GM23248 (cell line): ENCODE data around the gene AGXT. TPM values are rescaled to one million over a fixed set of nuclear protein-coding genes. Genes with fewer than 3 reads are reported as not detected.

Experiments
- DNase-seq: peaks from one replicate; pipeline ENCODE4 v3.0.0-alpha.2; 2015
- H2AFZ ChIP-seq: fragments of 200-600 bp; sonication (generic); 2 replicates; pipeline ENCODE4 v1.6.1; 2016; ENCODE audit warnings: antibody characterized with exemption
- H3F3A ChIP-seq: fragments of 200-600 bp; sonication (generic); 2 replicates; pipeline ENCODE4 v1.6.1; 2016; ENCODE audit warnings: mild to moderate bottlenecking, antibody characterized with exemption, mixed run types; ENCODE audit not compliant: insufficient read depth
- H3K27ac ChIP-seq: fragments of 200-600 bp; sonication (generic); 2 replicates; pipeline ENCODE4 v1.5.1; 2016; ENCODE audit warnings: mild to moderate bottlenecking
- H3K27me3 ChIP-seq: fragments of 200-600 bp; sonication (generic); replicated peaks from 2 replicates; pipeline ENCODE4 v1.6.1; 2016; ENCODE audit warnings: mild to moderate bottlenecking; ENCODE audit not compliant: insufficient read depth
- H3K36me3 ChIP-seq: fragments of 200-600 bp; sonication (generic); 2 replicates; pipeline ENCODE4 v1.6.1; 2016; ENCODE audit warnings: low read depth, mild to moderate bottlenecking
- H3K4me1 ChIP-seq: fragments of 200-600 bp; sonication (generic); 2 replicates; pipeline ENCODE4 v1.6.1; 2016; ENCODE audit warnings: mild to moderate bottlenecking; ENCODE audit not compliant: insufficient read depth
- H3K4me2 ChIP-seq: fragments of 200-600 bp; sonication (generic); one replicate; pipeline ENCODE4 v1.6.1; 2016; ENCODE audit warnings: mild to moderate bottlenecking; ENCODE audit not compliant: unreplicated experiment
- H3K4me3 ChIP-seq: fragments of 200-600 bp; sonication (generic); 2 replicates; pipeline ENCODE4 v1.5.1; 2016; ENCODE audit warnings: mild to moderate bottlenecking
- H3K79me2 ChIP-seq: fragments of 200-600 bp; sonication (generic); 2 replicates; pipeline ENCODE4 v1.6.1; 2016; ENCODE audit warnings: mild to moderate bottlenecking; ENCODE audit not compliant: insufficient read depth
- H3K9ac ChIP-seq: fragments of 200-600 bp; sonication (generic); 2 replicates; pipeline ENCODE4 v1.6.1; 2016; ENCODE audit warnings: mild to moderate bottlenecking
- H3K9me2 ChIP-seq: fragments of 200-600 bp; sonication (generic); 2 replicates; pipeline ENCODE4 v1.6.1; 2016; ENCODE audit warnings: mixed run types, mild to moderate bottlenecking, moderate library complexity; ENCODE audit not compliant: insufficient read depth
- H3K9me3 ChIP-seq: fragments of 200-600 bp; sonication (generic); one replicate; pipeline ENCODE4 v1.6.1; 2017; ENCODE audit warnings: low read depth
- H4K20me1 ChIP-seq: fragments of 200-600 bp; sonication (generic); 2 replicates; pipeline ENCODE4 v1.6.0; 2016; ENCODE audit not compliant: insufficient read depth
- EZH2 ChIP-seq: fragments of 200-600 bp; sonication (generic); IDR thresholded peaks from 2 replicates; pipeline ENCODE4 v1.6.1; 2018; ENCODE audit warnings: antibody characterized with exemption, mild to moderate bottlenecking; ENCODE audit not compliant: insufficient read depth, poor library complexity, severe bottlenecking
- EZH2phosphoT487 ChIP-seq: fragments of 200-600 bp; sonication (generic); IDR thresholded peaks from 2 replicates; pipeline ENCODE4 v1.6.1; 2018; ENCODE audit warnings: antibody characterized with exemption, moderate library complexity, mild to moderate bottlenecking, low read depth; ENCODE audit not compliant: insufficient read depth
- WGBS, 2 experiments: methylation state at CpG; one replicate each; pipeline ENCODE4 v1.1.6; 2015 to 2017; ENCODE audit warnings: low lambda C conversion rate in 2 of 2, low coverage in 1 of 2; ENCODE audit errors: missing lambda C conversion rate in 2 of 2; 5-methylcytosine and 5-hydroxymethylcytosine counted together
- in situ Hi-C: fragments of 300-500 bp; cut with MboI; formaldehyde crosslinking; loops from 2 replicates; pipeline ENCODE4 v1.15.0; 2020
- polyA plus RNA-seq: library from polyadenylated mRNA; unstranded; fragments of >200 nt; fragmentation: Nextera tagmentation; extraction: Ambion mirVana; gene quantifications from 2 replicates; pipeline ENCODE4 v1.2.1, GENCODE V29; 2016
- total RNA-seq: library from RNA; depleted of rRNA; stranded (reverse); fragments of >200 nt; shearing (Covaris generic); gene quantifications from 2 replicates; pipeline ENCODE4 v1.2.3, GENCODE V29; 2014

AGXT gene
- total and polyA plus RNA-seq, 2 experiments from 2014 or later, result not detected

GRCh38 chr2:240925191-240925567 lies 56.6 kb downstream of the AGXT start:
- no peaks in the 10 kb centered on the region for H3F3A ChIP-seq
- no peak overlapping the region for H3K4me2 ChIP-seq
- H3K9me2 ChIP-seq, result no peaks in the 10 kb centered on the region
- no peaks in the 10 kb centered on the region for H3K27me3 ChIP-seq
- no peak overlapping the region for H2AFZ ChIP-seq
- no peaks in the 10 kb centered on the region for H4K20me1 ChIP-seq
- WGBS, 2 experiments, result 96 to 100% methylated on average over 5 to 14 of the region's 14 CpGs
- H3K4me3 ChIP-seq, result no peak overlapping the region
- no peaks in the 10 kb centered on the region for H3K36me3 ChIP-seq
- in situ Hi-C loops, result no loop called here
- peaks cover 20% of the 10 kb centered on the region for H3K4me1 ChIP-seq
- no peak for DNase-seq
- no peaks in the 10 kb centered on the region for H3K79me2 ChIP-seq
- no peaks in the 10 kb centered on the region for H3K9me3 ChIP-seq
- TF ChIP-seq EZH2phosphoT487 (no peak), EZH2 (no peak)
- no peak overlapping the region for H3K9ac ChIP-seq
- no peak overlapping the region for H3K27ac ChIP-seq

DNA sequence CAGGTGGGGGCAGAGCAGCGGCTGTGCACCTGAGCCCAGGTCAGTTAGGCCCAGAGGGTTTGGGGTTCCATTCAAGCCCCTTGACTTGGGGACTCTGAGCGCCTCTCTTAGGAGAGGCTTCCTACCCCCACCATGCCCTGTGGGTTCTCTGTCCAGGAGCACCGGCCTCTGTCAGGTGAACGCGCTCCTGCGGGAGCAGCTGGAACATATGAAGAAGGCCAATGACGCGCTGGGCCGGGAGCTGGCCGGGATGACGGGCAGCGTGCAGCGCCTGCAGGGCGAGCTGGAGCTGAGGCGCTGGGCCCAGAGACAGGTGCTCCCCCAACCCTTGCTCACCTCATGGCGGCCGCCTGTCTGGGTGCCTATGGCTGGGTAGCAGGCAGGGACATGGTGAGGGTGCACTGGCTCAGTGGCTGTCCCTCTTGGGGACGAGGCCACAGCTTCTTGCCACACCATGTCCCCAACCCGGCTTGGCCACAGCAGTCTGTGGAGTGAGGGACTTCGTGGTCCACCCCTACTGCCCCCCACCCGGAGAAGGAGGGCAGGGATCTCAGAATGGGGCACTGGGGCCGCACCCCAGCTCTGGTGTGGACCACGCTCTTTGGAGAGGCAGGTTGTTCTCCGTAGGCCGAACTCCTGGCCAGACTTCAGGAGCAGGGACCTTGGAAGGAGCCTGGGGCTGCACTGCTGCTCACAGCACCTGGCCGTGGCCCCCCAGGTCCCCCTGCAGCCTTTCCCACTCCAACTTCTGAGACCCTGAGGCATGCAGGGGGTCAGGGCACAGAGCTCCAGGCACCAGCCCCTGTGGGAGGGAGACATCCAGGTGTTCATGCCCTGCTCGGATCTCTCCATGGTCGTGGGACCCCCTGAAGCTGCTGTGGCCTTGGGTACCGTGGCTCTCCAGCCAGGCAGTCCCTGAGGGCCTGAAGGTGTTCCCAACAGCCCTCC lies 57.2 kb downstream of the AGXT start:
- no peak for DNase-seq
- Histone ChIP-seq H3K9me3 (no peaks in the 10 kb centered on the region), H3K9ac (no peak overlapping the region)

GRCh38 chr2:240926516-240927389 lies 58.1 kb downstream of the AGXT start:
- no peaks in the 10 kb centered on the region for H3K9me2 ChIP-seq
- H4K20me1 ChIP-seq, result no peaks in the 10 kb centered on the region
- no peaks in the 10 kb centered on the region for H3K36me3 ChIP-seq
- H3K79me2 ChIP-seq, result no peaks in the 10 kb centered on the region
- no peaks in the 10 kb centered on the region for H3F3A ChIP-seq
- H2AFZ ChIP-seq, result no peak overlapping the region
- no peak overlapping the region for H3K4me3 ChIP-seq
- H3K4me1 ChIP-seq, result peaks cover 7% of the 10 kb centered on the region
- H3K9me3 ChIP-seq, result no peaks in the 10 kb centered on the region
- no peak overlapping the region for H3K4me2 ChIP-seq
- peak; percentile 48 for DNase-seq
- in situ Hi-C loops, result no loop called here
- TF ChIP-seq EZH2, result no peak
- TF ChIP-seq EZH2phosphoT487, result no peak
- no peak overlapping the region for H3K27ac ChIP-seq
- no peak overlapping the region for H3K9ac ChIP-seq
- H3K27me3 ChIP-seq, result no peaks in the 10 kb centered on the region
- WGBS, 2 experiments, result 61 to 66% methylated on average over 34 to 37 of the region's 38 CpGs

More for the DNA sequence above, 57.2 kb downstream of the AGXT start:
- Histone ChIP-seq H2AFZ (no peak overlapping the region), H3K9me2 (no peaks in the 10 kb centered on the region), H3K4me1 (peaks cover 15% of the 10 kb centered on the region), H3F3A (no peaks in the 10 kb centered on the region), H3K27ac (no peak overlapping the region), H3K4me3 (no peak overlapping the region), H3K4me2 (no peak overlapping the region), H3K27me3 (no peaks in the 10 kb centered on the region), H4K20me1 (no peaks in the 10 kb centered on the region), H3K79me2 (no peaks in the 10 kb centered on the region), H3K36me3 (no peaks in the 10 kb centered on the region)
- WGBS, 2 experiments, result 95 to 97% methylated on average over 27 to 28 of the region's 29 CpGs
- TF ChIP-seq EZH2 (no peak), EZH2phosphoT487 (no peak)
- in situ Hi-C loops, result no loop called here

- Histone ChIP-seq H3K4me3 (no peak overlapping the region), H3K9me3 (no peaks in the 10 kb centered on the region), H3K27me3 (no peaks in the 10 kb centered on the region), H3K79me2 (no peaks in the 10 kb centered on the region), H3K9ac (no peak overlapping the region), H4K20me1 (no peaks in the 10 kb centered on the region), H3K9me2 (no peaks in the 10 kb centered on the region), H3K4me1 (peaks cover under 1% of the 10 kb centered on the region; the same call in 1 of the 2 replicates), H3K27ac (no peak overlapping the region), H3K4me2 (no peak overlapping the region), H3F3A (no peaks in the 10 kb centered on the region), H2AFZ (no peak overlapping the region), H3K36me3 (no peaks in the 10 kb centered on the region)
- no peak for TF ChIP-seq EZH2
- no peak for TF ChIP-seq EZH2phosphoT487
- no peak for DNase-seq
- in situ Hi-C loops, result no loop called here
- WGBS, 2 experiments, result 89 to 92% methylated on average over 7 of the region's 7 CpGs
Measured at GRCh38 chr2:240927390-240927781, 58.8 kb downstream of the AGXT start.
